ENCODE measurements around the gene MMP23B. TPM values are rescaled to one million over a fixed set of nuclear protein-coding genes. Genes with fewer than 3 reads are reported as not detected.
A peak's percentile ranks its signal among the peaks of the same experiment; 100 is the strongest.

The MMP23B gene
- polyA plus RNA-seq (2011; rRNA removed) (not detected in 2 replicates), polyA plus RNA-seq (2017; fragmentation: RNase III; extraction: RNeasy Plus Mini Kit Qiagen cat#74134 plus additional on column Dnase treatment) (0.66 to 1.0 TPM (median 0.84 TPM) in 3 replicates), polyA minus RNA-seq (2011; rRNA and poly(A)+ RNA removed) (0.50 TPM in 1 of 2 replicates, not detected in the other)
- polyA plus RNA-seq (2012; cell fraction: cytosol; rRNA removed) = 0.45 and 0.52 TPM in 2 replicates
- 3.9 and 4.0 TPM in 2 replicates for polyA plus RNA-seq (2012; cell fraction: nucleus; rRNA removed)

- DNase-seq (ENCODE audit: low read depth in 1 of 2, low spot score in 1 of 2) = no peak
- Histone ChIP-seq H3K4me3 (no peak within 1 kb of the TSS), H3K9me3 (no peaks in the 10 kb centered on the region), H3K4me1 (no peaks in the 10 kb centered on the region), H3K4me2 (no peak within 1 kb of the TSS), H3K27ac (no peak within 1 kb of the TSS)
- CTCF ChIA-PET = no interaction called here
- WGBS (ENCODE audit: missing lambda C conversion rate) = 78% methylated on average over 5 of the region's 48 CpGs
- ATAC-seq = no peak
- TF ChIP-seq CHD4 (IDR thresholded peaks at IDR 0.05; ENCODE audit: borderline replicate concordance) (no peak), TP53 (CRISPR knock-in tag; IDR thresholded peaks at IDR 0.05) (no peak), BCL3 (IDR thresholded peaks at IDR 0.05) (no peak)
- POLR2A ChIA-PET = no interaction called here
- no peak for FAIRE-seq
Observed at GRCh38 chr1:1631782-1632420, at the start of gene MMP23B. MMP23B (plus strand) TSS chr1:1632173; CDS start chr1:1632219, 46 bp downstream.

GRCh38 chr1:1582585-1583346 is 49.2 kb upstream of the MMP23B start:
- FAIRE-seq (no peak), DNase-seq (ENCODE audit: low read depth in 1 of 2, low spot score in 1 of 2) (no peak), ATAC-seq (peak; percentile 33 to 50; a peak in 3 of 6 replicates)
- POLR2A ChIA-PET = no interaction called here
- WGBS (ENCODE audit: missing lambda C conversion rate) = 42% methylated on average over 8 of the region's 9 CpGs
- CTCF ChIA-PET = interaction anchor here (1.4 to 1.5 kb wide), 2 partner anchors 15 to 141 kb away, joined by 3 to 4 read pairs; no protein-coding TSS in a partner anchor
- no peaks in the 10 kb centered on the region for H3K4me1 ChIP-seq
- H3K4me3 ChIP-seq = no peak overlapping the region
- no peak overlapping the region for H3K27ac ChIP-seq
- no peak overlapping the region for H3K4me2 ChIP-seq
- no peaks in the 10 kb centered on the region for H3K9me3 ChIP-seq
- TF ChIP-seq RNF2 (IDR thresholded peaks at IDR 0.05; ENCODE audit: borderline replicate concordance, low read depth) (no peak), POLR2AphosphoS2 (conservative IDR thresholded peaks at IDR 0.05; ENCODE audit: low read length) (no peak), PHF8 (IDR thresholded peaks at IDR 0.05; ENCODE audit: borderline replicate concordance, low read depth) (no peak), HOXA7 (CRISPR knock-in tag; IDR thresholded peaks at IDR 0.05) (no peak), ZSCAN20 (CRISPR knock-in tag; IDR thresholded peaks at IDR 0.05) (no peak), JUNB (IDR thresholded peaks at IDR 0.05) (no peak), CHD2 (IDR thresholded peaks at IDR 0.05; ENCODE audit: low read length, partially characterized antibody) (no peak), EHF (CRISPR knock-in tag; IDR thresholded peaks at IDR 0.05) (no peak), NFE2L2 (conservative IDR thresholded peaks at IDR 0.05; ENCODE audit: low read length) (no peak), BCL3 (IDR thresholded peaks at IDR 0.05) (no peak), HOXB5 (CRISPR knock-in tag; IDR thresholded peaks at IDR 0.05) (no peak), KDM5A (IDR thresholded peaks at IDR 0.05) (no peak), TFCP2L1 (CRISPR knock-in tag; IDR thresholded peaks at IDR 0.05) (no peak), KDM1A (IDR thresholded peaks at IDR 0.05; ENCODE audit: low read depth) (no peak), NPAS2 (CRISPR knock-in tag; IDR thresholded peaks at IDR 0.05; ENCODE audit: borderline replicate concordance) (no peak), MAFK (IDR thresholded peaks at IDR 0.05; ENCODE audit: partially characterized antibody) (no peak), RAD21 (conservative IDR thresholded peaks at IDR 0.05 in 1 of 2, IDR thresholded peaks at IDR 0.05 in 1 of 2) (no peak), BHLHE40 (IDR thresholded peaks at IDR 0.05; ENCODE audit: low read depth, low read length) (no peak), MAX (IDR thresholded peaks at IDR 0.05) (no peak), FOSL2 (IDR thresholded peaks at IDR 0.05) (no peak), FOSL2 (CRISPR knock-in tag; IDR thresholded peaks at IDR 0.05) (no peak)
